HEK293T (cell line): ENCODE results near the gene BARX2.

Experiments used
- ARNT ChIP-seq: fragments of 450-650 bp; IDR thresholded peaks from 2 replicates; pipeline ENCODE4 v1.6.1; 2017; ENCODE audit warnings: mild to moderate bottlenecking
- BHLHE40 ChIP-seq: fragments of 450-650 bp; IDR thresholded peaks from 2 replicates; pipeline ENCODE4 v1.6.1; 2016; ENCODE audit warnings: mild to moderate bottlenecking, moderate library complexity, borderline replicate concordance
- CTBP1 ChIP-seq: fragments of 450-650 bp; IDR thresholded peaks from 2 replicates; pipeline ENCODE4 v1.6.1; 2016; ENCODE audit warnings: borderline replicate concordance
- ELF4 ChIP-seq: fragments of 450-650 bp; IDR thresholded peaks from 2 replicates; pipeline ENCODE4 v1.6.1; 2017; ENCODE audit warnings: antibody characterized with exemption
- FOXA1 ChIP-seq: fragments of 450-650 bp; IDR thresholded peaks from 2 replicates; pipeline ENCODE4 v1.6.1; 2016; ENCODE audit warnings: mild to moderate bottlenecking
- FOXK2 ChIP-seq: fragments of 450-650 bp; IDR thresholded peaks from 2 replicates; pipeline ENCODE4 v1.6.1; 2016; ENCODE audit warnings: mild to moderate bottlenecking
- FOXM1 ChIP-seq: fragments of 450-650 bp; IDR thresholded peaks from 2 replicates; pipeline ENCODE4 v1.6.1; 2017; ENCODE audit warnings: mild to moderate bottlenecking, borderline replicate concordance
- HDGF ChIP-seq: fragments of 450-650 bp; IDR thresholded peaks from 2 replicates; pipeline ENCODE4 v1.6.1; 2017; ENCODE audit warnings: antibody characterized with exemption, borderline replicate concordance
- LEF1 ChIP-seq: fragments of 450-650 bp; IDR thresholded peaks from 2 replicates; pipeline ENCODE4 v1.6.1; 2017; ENCODE audit warnings: mild to moderate bottlenecking, borderline replicate concordance
- SP1 ChIP-seq: fragments of 450-650 bp; IDR thresholded peaks from 2 replicates; pipeline ENCODE4 v1.6.1; 2017
- SUZ12 ChIP-seq: fragments of 450-650 bp; IDR thresholded peaks from 2 replicates; pipeline ENCODE4 v1.6.1; 2016; ENCODE audit warnings: mild to moderate bottlenecking

DNA sequence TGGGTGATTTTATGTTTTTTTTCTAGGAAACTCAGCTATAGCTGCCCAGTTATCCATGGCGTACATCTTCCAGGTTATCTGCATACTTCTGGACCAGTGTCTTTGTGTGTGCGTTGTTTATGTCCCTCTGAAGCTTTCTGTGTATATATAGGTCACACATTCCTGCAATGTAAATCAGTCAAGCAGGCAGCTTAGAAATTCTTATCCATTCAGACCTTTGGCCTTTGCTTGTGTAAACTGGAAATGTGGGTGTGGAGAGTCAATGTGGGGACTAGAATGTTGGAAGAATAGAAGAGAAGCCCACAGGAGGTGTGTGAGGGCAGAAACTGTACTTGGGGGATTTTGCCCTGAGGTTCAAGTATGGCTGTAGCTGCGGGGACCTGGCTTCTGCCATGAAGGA, 51.7 kb downstream of the BARX2 start:
- TF ChIP-seq CTBP1 (no peak), ARNT (no peak), FOXA1 (no peak), FOXK2 (no peak), ELF4 (no peak), HDGF (no peak), BHLHE40 (no peak), FOXM1 (no peak), SUZ12 (no peak), SP1 (no peak), LEF1 (no peak)
